Measurements from ENCODE around the gene TBC1D16. TPM values are rescaled to one million over a fixed set of nuclear protein-coding genes. Genes with fewer than 3 reads are reported as not detected.

Gene TBC1D16
- total RNA-seq, 1 donor from 2014 or later = 197 TPM

GRCh38 chr17:79947351-79948031 lies 88.2 kb downstream of the TBC1D16 start:
- Mint-ChIP-seq H3K4me3 (ENCODE audit: unreplicated experiment) (no peak overlapping the region), H3K27me3 (ENCODE audit: unreplicated experiment) (peaks cover 19% of the 10 kb centered on the region), H3K27ac (ENCODE audit: unreplicated experiment) (no peak overlapping the region), H3K9me3 (ENCODE audit: unreplicated experiment) (peaks cover 13% of the 10 kb centered on the region), H3K4me1 (ENCODE audit: low read depth, unreplicated experiment) (peaks cover 30% of the 10 kb centered on the region), H3K36me3 (ENCODE audit: unreplicated experiment) (no peaks in the 10 kb centered on the region)
- no peak for DNase-seq
- TF ChIP-seq CTCF (IDR thresholded peaks at IDR 0.05; ENCODE audit: partially characterized antibody, unreplicated experiment) = no peak

- H3K27ac Mint-ChIP-seq (ENCODE audit: unreplicated experiment) = no peak overlapping the region
- H3K9me3 Mint-ChIP-seq (ENCODE audit: unreplicated experiment) = peaks cover 11% of the 10 kb centered on the region
- H3K4me1 Mint-ChIP-seq (ENCODE audit: low read depth, unreplicated experiment) = peaks cover 25% of the 10 kb centered on the region
- no peak overlapping the region for H3K4me3 Mint-ChIP-seq (ENCODE audit: unreplicated experiment)
- H3K27me3 Mint-ChIP-seq (ENCODE audit: unreplicated experiment) = peaks cover 19% of the 10 kb centered on the region
- no peaks in the 10 kb centered on the region for H3K36me3 Mint-ChIP-seq (ENCODE audit: unreplicated experiment)
- no peak for TF ChIP-seq CTCF (IDR thresholded peaks at IDR 0.05; ENCODE audit: partially characterized antibody, unreplicated experiment)
- no peak for DNase-seq
These were observed 89.1 kb downstream of the TBC1D16 start for GRCh38 chr17:79946352-79947231.

- Mint-ChIP-seq H3K4me3 (ENCODE audit: unreplicated experiment) (no peak overlapping the region), H3K9me3 (ENCODE audit: unreplicated experiment) (peaks cover 10% of the 10 kb centered on the region), H3K36me3 (ENCODE audit: unreplicated experiment) (no peaks in the 10 kb centered on the region), H3K27ac (ENCODE audit: unreplicated experiment) (peak overlapping the region; percentile 68), H3K27me3 (ENCODE audit: unreplicated experiment) (peaks cover 15% of the 10 kb centered on the region), H3K4me1 (ENCODE audit: low read depth, unreplicated experiment) (peaks cover 18% of the 10 kb centered on the region)
- DNase-seq = no peak
- no peak for TF ChIP-seq CTCF (IDR thresholded peaks at IDR 0.05; ENCODE audit: partially characterized antibody, unreplicated experiment)
These were observed 89.9 kb downstream of the TBC1D16 start for GRCh38 chr17:79945591-79946255.

- no peak overlapping the region for H3K27ac Mint-ChIP-seq (ENCODE audit: unreplicated experiment)
- TF ChIP-seq CTCF (IDR thresholded peaks at IDR 0.05; ENCODE audit: partially characterized antibody, unreplicated experiment) = no peak
- peaks cover 14% of the 10 kb centered on the region for H3K4me1 Mint-ChIP-seq (ENCODE audit: low read depth, unreplicated experiment)
- H3K9me3 Mint-ChIP-seq (ENCODE audit: unreplicated experiment) = peaks cover 10% of the 10 kb centered on the region
- DNase-seq = no peak
- no peak overlapping the region for H3K4me3 Mint-ChIP-seq (ENCODE audit: unreplicated experiment)
- peaks cover 14% of the 10 kb centered on the region for H3K27me3 Mint-ChIP-seq (ENCODE audit: unreplicated experiment)
- peaks cover 5% of the 10 kb centered on the region for H3K36me3 Mint-ChIP-seq (ENCODE audit: unreplicated experiment)
These were observed 90.8 kb downstream of the TBC1D16 start for GRCh38 chr17:79944821-79945391.

Data from glutamatergic neuron (in vitro differentiated cells).